HG03103 (cell line): Measurements from ENCODE around the gene POLDIP2.
A peak's percentile ranks its signal among the peaks of the same experiment; 100 is the strongest.

Source experiments
- ATAC-seq: cut with Tn5 transposase; IDR thresholded peaks from one replicate; pipeline ENCODE4 v1.9.1; 2021; ENCODE audit warnings: low read depth; ENCODE audit not compliant: unreplicated experiment

Gene POLDIP2

DNA sequence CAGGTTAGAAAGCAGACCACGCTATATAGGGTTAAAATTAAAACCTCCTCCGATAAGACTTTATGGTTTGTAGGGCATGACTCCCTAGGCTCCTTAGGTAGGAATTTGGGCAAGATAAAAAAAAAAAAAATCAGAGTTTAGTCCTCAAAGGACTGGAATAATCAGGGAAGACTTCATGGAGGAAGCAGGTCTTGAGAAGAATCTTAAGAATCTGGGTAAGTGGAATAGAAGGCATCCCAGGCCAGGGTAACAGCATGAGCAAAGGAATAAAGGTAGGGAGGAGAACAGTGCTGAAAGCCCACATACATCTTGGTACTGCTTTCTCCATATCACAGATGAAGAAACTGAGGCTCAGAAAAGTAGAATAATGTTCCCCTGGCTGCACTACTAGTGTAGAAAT lies 33.2 kb upstream of the POLDIP2 start:
- no peak for ATAC-seq

DNA sequence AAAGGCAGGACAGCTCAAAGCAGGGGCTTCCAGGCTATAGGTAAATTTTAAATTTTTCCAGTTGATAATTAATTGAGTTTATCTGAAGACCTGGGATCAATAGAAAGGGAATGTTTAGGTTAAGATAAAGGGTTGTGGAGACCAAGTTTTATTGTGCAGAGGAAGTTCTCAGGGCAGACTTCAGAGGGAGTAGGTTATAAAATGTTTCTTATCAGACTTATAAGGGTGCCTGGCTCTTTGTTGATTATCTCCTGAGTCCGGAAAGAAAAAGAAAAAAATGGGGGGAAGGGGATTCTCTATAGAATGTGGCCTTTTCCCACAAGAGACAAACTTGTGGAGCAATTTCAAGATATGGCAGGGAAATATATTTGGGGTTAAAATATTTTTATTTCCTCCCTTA lies 32.8 kb upstream of the POLDIP2 start:
- ATAC-seq: no peak

GRCh38 chr17:28388106-28388505 lies 30.8 kb upstream of the POLDIP2 start:
- ATAC-seq: no peak

GRCh38 chr17:28386391-28386790 lies 29.1 kb upstream of the POLDIP2 start:
- ATAC-seq: no peak

DNA sequence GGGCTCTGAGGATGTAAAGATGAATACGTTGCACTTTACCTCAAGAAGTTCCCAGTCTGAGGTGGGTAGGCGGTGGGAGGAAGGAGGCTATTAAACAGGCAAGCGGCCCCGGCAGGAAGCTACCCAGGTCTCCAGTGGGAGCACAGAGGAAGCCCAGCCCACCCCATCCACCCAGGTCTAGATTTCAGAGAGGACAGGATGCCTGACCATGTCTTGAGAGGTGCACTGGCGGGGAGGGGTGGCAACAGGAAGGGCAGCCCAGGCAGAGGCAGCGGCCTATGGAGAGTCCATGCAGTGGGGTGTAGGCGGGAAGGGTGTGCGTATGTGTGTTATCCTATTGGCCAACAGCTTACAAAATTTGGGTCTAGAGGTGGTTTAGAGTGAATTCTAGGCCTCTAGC lies 28.1 kb upstream of the POLDIP2 start:
- ATAC-seq: no peak

GRCh38 chr17:28385037-28385400 lies 27.7 kb upstream of the POLDIP2 start:
- no peak for ATAC-seq

DNA sequence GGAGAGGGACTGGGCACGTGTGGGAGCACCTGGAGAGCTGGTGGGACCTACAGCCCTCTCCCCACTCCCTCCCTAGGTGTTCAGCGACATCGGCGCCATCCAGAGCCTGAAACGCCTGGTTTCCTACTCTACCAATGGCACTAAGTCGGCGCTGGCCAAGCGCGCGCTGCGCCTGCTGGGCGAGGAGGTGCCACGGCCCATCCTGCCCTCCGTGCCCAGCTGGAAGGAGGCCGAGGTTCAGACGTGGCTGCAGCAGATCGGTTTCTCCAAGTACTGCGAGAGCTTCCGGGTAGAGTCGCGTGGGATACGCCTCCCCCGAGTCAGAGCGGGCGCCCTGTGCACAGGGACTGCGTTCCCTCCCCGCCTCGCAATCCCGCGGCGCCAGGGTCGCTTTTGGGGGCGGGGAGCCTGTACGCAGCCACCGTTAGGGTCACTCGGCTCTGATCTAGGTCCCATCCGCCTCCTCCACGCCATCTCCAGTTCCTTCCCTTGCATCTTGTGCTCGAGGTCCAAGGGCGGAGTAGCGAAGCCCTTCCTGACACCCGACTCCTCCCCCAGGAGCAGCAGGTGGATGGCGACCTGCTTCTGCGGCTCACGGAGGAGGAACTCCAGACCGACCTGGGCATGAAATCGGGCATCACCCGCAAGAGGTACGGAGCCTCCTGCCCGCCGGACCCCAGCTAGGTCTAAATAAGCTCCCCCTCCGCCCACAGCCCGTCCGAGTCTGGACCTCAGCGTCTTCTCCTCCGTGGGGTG lies 27.1 kb upstream of the POLDIP2 start:
- ATAC-seq: no peak

- ATAC-seq: no peak
Observed at GRCh38 chr17:28381141-28381825, 24.0 kb upstream of the POLDIP2 start.

DNA sequence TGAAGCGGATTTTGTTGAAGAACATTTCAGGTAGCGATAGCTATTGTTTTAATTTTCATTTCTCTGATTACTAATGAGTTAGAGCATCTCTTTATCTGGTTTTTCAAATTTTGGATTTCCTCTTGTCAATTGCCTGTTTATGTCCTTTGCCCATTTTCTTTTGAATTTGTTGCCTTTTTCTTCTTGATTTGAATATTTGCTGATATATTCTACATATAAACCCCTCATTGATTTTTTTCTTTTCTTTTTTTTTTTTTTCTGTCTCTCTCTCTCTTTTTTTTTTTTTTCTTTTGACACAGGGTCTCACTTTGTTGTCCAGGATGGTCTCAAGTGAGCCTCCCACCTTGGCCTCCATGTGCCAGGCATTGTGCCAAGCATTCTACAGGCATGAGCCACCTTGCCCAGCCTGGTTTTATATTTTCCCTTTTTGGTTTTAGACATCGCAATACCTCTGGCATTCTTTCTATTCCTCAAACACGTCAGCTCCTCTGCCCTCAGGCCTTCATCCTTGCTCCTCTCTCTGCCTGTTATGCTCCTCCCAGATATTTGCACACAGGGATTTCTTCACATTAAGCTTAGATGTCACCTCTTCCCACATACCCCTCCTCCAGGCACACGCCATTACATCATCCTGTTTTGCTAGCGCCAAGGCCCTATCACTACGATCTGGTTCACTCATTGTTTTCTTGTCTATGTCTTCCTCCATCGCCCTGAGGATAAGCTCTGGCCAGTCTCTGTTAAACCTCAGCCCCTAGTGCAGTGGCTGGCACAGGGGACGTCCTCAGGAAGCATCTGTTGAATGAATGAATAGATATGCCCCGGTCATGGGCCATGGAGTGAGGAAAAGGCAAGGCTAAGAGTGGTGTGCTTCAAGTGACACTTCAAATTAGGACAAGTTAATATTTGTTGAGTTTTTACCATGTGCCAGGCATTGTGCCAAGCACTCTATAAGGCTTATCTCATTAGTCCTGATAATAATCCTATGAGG lies 22.8 kb upstream of the POLDIP2 start:
- no peak for ATAC-seq

- no peak for ATAC-seq
Observed at GRCh38 chr17:28372945-28373274, 15.6 kb upstream of the POLDIP2 start.

DNA sequence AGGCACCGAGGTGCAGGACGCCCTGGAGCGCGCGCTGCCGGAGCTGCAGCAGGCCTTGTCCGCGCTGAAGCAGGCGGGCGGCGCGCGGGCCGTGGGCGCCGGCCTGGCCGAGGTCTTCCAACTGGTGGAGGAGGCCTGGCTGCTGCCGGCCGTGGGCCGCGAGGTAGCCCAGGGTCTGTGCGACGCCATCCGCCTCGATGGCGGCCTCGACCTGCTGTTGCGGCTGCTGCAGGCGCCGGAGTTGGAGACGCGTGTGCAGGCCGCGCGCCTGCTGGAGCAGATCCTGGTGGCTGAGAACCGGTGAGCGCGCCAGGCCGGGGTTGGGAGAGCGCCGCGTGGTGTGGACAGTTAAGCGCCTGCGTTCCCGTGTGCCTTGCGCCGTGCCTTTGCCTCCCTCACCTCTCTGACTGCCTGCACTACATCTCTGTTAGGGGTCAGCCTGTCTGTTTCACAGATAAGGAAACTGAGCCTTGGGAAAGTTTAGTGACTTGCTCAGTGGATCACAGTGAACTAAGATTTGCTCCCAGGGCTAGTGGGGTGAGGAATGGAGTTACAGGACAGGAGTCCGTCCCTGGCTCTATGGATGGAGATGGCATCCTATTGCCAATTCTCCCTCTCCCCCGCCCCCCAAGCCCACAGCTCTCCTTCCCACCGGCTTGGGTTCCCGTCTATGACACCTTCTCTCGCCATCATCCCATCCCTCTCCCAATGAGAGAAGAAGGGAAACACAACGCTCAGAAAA lies 15.0 kb upstream of the POLDIP2 start:
- no peak for ATAC-seq

DNA sequence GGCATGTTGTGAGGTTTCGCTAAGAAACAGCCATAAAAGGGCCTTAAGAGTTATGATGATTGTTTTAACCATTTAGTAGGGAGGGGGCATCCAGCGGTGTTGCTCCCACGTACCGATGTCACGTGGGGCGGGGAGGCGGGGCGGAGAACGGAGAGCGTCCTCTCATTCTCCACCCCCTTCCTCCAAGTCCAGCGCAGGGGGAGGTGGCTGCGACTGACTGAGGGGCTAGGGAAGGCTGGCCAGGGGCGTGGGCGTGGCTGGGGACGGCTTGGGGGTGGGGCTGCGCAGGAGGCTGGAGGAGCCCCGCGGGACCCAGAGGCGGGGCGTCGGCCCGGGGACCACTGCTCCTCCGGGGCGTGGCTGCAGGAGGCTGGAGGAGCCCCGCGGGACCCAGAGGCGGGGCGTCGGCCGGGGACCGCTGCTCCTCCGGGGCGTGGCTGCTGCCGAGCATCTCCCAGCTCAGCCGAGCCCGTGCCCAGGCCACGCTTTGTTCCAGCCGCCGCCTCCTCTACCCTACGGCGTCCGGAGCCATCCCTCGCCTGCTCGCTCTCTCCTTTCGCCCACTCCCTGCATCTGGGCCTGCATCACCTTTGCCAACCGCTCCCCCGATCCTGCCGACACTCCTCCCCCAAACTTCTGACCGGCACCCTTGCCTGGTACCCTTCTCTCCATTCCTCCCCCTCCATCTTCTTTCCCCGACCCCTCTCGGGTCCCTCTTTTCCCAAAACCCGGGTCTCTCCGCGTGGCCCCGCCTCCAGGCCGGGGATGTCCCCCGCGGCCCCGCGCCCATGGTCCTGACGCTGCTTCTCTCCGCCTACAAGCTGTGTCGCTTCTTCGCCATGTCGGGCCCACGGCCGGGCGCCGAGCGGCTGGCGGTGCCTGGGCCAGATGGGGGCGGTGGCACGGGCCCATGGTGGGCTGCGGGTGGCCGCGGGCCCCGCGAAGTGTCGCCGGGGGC lies 14.2 kb upstream of the POLDIP2 start, which contains the start of gene SARM1:
Gene SARM1 (plus strand): TSS at position 450 of the 958 bp plus-strand sequence. CDS start 339 bp downstream, at position 789.
- ATAC-seq: peak; percentile 72

GRCh38 chr17:28370744-28371103 lies 13.4 kb upstream of the POLDIP2 start:
- no peak for ATAC-seq

- ATAC-seq: no peak
Observed at GRCh38 chr17:28370035-28370743, 12.9 kb upstream of the POLDIP2 start, which contains the start of gene VTN. Gene VTN, minus strand, starts transcription at chr17:28370307. Its CDS starts 104 bp downstream, at chr17:28370203.

DNA sequence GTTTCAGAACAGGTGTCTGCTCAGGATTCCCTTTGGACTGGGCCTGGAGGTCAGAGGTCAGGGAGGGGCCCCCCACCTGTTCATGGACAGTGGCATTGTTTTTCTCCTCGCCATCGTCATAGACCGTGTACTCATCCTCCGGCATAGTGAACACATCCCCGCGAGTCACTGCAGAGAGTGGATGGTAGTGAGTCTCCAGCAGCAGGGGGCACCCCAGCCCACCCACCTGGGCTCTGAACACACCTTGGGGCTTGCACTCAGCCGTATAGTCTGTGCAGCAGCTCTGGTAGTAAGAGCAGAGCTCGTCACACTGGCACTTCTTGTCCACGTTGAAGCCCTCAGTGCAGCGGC lies 12.3 kb upstream of the POLDIP2 start:
- ATAC-seq: no peak

DNA sequence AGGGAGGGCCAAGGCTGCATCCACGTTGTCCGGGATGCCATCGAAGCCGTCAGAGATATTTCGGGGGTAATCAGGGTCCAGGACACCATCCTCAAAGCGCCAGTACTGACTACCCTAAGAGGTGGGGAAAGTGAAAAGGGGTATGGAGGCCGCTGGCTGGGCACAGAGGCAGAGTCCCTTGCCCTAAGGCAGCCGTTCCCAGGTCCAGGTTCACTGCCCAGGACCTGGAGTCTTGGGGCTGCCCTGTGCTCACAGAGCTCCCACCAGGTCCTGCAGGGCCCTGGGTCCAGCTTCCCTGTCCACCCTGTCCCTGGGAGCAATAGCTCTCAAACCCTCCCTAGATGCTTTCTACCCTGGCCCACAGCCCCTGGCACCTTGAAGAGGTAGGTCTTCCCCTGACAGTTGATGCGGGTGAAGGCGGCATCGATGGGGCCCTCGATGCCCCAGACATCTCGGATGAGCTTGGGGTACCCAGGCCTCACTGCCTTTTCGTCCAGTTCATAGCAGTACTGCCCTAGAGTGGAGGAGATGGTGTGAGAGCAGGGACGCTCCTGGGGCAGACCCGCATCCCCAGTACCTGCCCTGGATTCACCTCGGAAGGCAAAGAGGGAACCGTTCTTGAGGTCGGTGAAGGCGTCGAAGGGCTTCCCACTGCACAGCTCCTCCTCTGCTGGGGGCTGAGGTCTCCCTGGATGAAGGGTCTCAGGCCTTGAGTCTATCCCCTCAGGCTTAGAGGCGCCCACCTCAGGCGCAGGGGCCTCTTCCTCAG lies 11.8 kb upstream of the POLDIP2 start:
- no peak for ATAC-seq

DNA sequence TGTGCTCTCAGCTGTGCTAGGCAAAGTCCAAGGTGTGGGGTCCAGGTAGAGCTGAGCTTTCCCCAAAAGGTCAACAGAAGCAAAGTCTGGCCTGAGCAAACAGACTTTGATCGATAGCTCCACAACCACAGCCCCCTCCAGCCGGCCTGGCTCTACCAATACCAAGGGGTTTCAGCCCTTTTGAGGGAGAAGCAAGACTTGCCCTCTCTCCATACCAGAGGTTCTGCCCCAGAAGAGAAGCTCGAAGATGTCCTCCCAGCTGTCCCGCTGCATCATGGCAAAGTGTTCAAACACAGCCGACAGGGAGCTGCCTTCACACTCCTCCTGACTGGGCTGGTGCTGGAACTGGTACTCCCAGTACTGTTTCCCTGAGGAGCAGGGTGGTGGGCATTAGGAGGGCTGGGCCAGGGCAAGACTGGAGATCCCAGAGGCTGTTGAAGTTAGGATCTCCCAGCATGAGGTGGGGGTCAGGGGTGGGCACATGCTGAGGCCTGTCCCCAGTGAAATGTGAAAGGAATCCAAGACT lies 11.0 kb upstream of the POLDIP2 start:
- ATAC-seq: no peak
